GM19395 (cell line): Measurements from ENCODE around the gene CXCL11.
"Not testable (repeated sequence)": the region's sequence is repeated elsewhere in the genome, so short reads cannot be mapped to it uniquely, and the experiment has no call there.

Experiments
- ATAC-seq: cut with Tn5 transposase; IDR thresholded peaks from one replicate; pipeline ENCODE4 v1.9.1; 2021; ENCODE audit warnings: mild to moderate bottlenecking, moderate library complexity; ENCODE audit not compliant: unreplicated experiment

The CXCL11 gene

GRCh38 chr4:76043306-76043705 is 7.4 kb upstream of the CXCL11 start:
- ATAC-seq: not testable (repeated sequence)

GRCh38 chr4:76042241-76042998 is 6.5 kb upstream of the CXCL11 start:
- not testable (repeated sequence) for ATAC-seq

- ATAC-seq: no peak
These were observed 985 bp upstream of the CXCL11 start for GRCh38 chr4:76036855-76037254.

GRCh38 chr4:76035141-76035540 is 729 bp downstream of the CXCL11 start:
- no peak for ATAC-seq

GRCh38 chr4:76029300-76029699 is 6.6 kb downstream of the CXCL11 start:
- no peak for ATAC-seq

- no peak for ATAC-seq
These were observed 7.5 kb downstream of the CXCL11 start for GRCh38 chr4:76028350-76028765.

GRCh38 chr4:76024065-76024464 is 11.8 kb downstream of the CXCL11 start:
- no peak for ATAC-seq

- no peak for ATAC-seq
These were observed 12.5 kb downstream of the CXCL11 start, which contains the start of gene CXCL10 for GRCh38 chr4:76023389-76023788. TSS of gene CXCL10 (minus strand) at chr4:76023497. CDS start at chr4:76023431, 66 bp downstream.

- ATAC-seq: no peak
These were observed 13.2 kb downstream of the CXCL11 start for GRCh38 chr4:76022677-76023076.

GRCh38 chr4:76022031-76022430 is 13.8 kb downstream of the CXCL11 start:
- ATAC-seq: no peak

GRCh38 chr4:76017056-76017686 is 18.7 kb downstream of the CXCL11 start:
- no peak for ATAC-seq

- peak; percentile 74 for ATAC-seq
These were observed 19.5 kb downstream of the CXCL11 start for GRCh38 chr4:76016393-76016792.

- ATAC-seq: no peak
These were observed 22.3 kb downstream of the CXCL11 start for GRCh38 chr4:76013540-76013939.

- ATAC-seq: no peak
These were observed 23.5 kb downstream of the CXCL11 start for GRCh38 chr4:76012388-76012801.

GRCh38 chr4:76011700-76012387 is 24.0 kb downstream of the CXCL11 start:
- peak; percentile 75 for ATAC-seq

- ATAC-seq: no peak
These were observed 24.7 kb downstream of the CXCL11 start for GRCh38 chr4:76011018-76011670.

GRCh38 chr4:76010576-76010975 is 25.3 kb downstream of the CXCL11 start:
- no peak for ATAC-seq

GRCh38 chr4:76009311-76009710 is 26.6 kb downstream of the CXCL11 start:
- ATAC-seq: no peak

- no peak for ATAC-seq
These were observed 28.6 kb downstream of the CXCL11 start, which contains the start of gene CXCL9 for GRCh38 chr4:76007089-76007862. TSS of gene CXCL9 (minus strand) at chr4:76007509. CDS start at chr4:76007449, 60 bp downstream.

- no peak for ATAC-seq
These were observed 32.2 kb downstream of the CXCL11 start for GRCh38 chr4:76003620-76004019.
